SIG-M5 treated with dmso at 0.1 percent for 504 hours (cell line): ENCODE measurements around the gene GOLGA6A.
A peak's percentile ranks its signal among the peaks of the same experiment; 100 is the strongest.
"Not testable (repeated sequence)": the region's sequence is repeated elsewhere in the genome, so short reads cannot be mapped to it uniquely, and the experiment has no call there.

Source experiments
- DNase-seq: peaks from one replicate; lab custom pipeline; 2025; ENCODE audit not compliant: unreplicated experiment; lab: John Stamatoyannopoulos, UW

GOLGA6A gene, protein sequence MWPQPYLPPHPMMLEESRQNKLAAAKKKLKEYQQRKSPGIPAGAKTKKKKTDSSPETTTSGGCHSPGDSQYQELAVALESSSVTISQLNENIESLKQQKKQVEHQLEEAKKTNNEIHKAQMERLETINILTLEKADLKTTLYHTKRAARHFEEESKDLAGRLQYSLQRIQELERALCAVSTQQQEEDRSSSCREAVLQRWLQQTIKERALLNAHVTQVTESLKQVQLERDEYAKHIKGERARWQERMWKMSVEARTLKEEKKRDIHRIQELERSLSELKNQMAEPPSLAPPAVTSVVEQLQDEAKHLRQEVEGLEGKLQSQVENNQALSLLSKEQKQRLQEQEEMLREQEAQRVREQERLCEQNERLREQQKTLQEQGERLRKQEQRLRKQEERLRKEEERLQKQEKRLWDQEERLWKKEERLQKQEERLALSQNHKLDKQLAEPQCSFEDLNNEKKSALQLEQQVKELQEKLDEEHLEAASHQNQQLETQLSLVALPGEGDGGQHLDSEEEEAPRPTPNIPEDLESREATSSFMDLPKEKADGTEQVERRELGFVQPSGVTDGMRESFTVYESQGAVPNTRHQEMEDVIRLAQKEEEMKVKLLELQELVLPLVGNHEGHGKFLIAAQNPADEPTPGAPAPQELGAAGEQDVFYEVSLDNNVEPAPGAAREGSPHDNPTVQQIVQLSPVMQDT

DNA sequence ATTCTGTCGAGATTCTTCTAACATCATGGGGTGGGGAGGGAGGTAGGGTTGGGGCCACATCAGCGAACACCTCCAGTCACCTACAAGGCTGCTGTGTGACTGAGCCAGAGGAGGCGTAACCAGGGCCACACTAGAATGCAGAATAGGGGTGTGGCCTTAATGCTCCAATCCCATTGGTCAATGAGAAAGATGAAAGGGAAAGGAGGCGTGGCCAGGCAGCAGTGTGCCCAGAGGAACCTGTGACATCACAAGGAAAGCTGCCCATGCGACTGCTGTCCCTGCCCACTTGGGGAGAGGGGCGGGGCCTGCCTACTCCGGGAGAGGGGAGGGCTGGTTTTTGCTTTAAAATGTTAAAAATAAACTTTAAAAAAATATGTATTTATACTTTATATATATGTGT, at the start of gene GOLGA6A:
GOLGA6A (minus strand) TSS at position 101 of the 400 bp plus-strand sequence; CDS start at position 60, 41 bp downstream.
- DNase-seq = not testable (repeated sequence)

- DNase-seq = no peak
These were observed 49.5 kb upstream of the GOLGA6A start for GRCh38 chr15:74131628-74132413.

DNA sequence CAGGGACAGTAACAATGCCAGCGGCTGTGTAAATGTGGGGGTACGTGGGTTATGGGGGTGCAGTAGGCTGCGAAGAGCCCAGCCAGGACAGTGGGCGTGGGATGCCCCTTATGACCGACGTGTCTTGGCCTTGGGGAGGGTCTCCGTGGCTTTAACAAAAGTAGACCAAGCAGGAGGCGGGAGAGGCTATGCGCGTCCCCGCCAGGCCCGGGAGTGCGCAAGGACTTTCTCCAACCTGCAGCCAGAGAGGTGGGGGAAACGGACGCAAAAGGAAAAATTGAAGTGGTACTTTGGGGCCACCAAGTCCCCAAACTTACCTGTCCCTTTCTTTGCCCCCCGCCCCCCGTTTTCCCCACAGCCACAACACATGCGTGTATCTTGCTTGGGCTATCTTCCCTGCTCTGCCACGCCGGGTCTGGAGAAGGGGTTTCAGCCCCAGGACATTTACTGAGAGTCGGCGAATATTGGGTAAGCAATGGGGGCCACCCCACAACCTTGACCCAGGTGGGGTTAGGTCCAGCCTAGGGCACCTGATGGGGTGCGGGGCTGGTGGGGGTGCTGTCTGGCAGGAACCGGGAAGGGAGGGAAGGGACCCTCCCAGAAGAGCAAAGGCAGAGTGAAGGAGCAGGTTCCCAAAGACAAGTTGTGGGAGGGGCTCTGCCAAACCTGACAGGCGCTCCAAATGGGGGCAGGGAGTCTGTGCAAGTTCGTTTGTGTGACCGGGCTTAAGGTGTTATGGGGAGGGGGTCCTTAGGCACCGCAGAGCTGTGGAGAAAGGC, 48.7 kb upstream of the GOLGA6A start:
- DNase-seq = no peak

DNA sequence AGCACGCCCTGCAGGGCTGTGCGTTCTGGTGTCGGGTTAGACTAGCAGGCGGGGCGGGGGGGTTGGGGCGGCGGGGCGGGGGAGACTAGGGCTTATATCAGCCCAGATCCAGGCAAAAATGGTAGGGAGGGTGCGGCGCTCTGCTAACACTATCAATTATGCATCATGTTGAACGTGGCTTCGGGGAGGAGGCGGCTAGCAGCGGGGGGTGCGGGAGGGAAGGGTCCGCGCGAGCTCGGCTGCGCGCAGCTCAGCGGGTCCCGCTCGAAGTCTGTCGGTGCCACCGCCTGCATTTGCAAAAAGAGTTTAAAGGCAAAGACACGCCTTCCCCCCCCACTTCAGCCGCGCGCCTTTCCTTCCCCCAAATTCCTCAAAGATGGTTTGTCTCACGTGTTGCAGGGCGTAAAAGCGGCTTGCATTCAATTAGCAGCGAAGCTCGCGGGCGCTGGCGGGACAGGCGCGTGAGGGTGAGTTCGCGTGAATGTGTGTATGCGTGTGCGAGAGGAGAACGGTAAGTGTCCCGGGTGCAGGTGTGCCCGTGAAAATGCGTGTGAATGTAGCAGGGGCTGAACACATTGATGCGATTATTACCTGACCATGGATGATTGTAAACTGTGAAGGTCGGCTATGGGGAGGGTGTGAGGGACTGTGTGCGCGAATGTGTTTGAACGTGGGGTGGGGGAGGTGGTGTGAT, 48.0 kb upstream of the GOLGA6A start, which contains the start of gene ISLR2:
ISLR2 (plus strand) TSS at position 432 of the 694 bp plus-strand sequence. CDS start 2,169 bp downstream, outside the sequence.
- no peak for DNase-seq

GRCh38 chr15:74129586-74130154, 47.3 kb upstream of the GOLGA6A start:
- DNase-seq = no peak

DNA sequence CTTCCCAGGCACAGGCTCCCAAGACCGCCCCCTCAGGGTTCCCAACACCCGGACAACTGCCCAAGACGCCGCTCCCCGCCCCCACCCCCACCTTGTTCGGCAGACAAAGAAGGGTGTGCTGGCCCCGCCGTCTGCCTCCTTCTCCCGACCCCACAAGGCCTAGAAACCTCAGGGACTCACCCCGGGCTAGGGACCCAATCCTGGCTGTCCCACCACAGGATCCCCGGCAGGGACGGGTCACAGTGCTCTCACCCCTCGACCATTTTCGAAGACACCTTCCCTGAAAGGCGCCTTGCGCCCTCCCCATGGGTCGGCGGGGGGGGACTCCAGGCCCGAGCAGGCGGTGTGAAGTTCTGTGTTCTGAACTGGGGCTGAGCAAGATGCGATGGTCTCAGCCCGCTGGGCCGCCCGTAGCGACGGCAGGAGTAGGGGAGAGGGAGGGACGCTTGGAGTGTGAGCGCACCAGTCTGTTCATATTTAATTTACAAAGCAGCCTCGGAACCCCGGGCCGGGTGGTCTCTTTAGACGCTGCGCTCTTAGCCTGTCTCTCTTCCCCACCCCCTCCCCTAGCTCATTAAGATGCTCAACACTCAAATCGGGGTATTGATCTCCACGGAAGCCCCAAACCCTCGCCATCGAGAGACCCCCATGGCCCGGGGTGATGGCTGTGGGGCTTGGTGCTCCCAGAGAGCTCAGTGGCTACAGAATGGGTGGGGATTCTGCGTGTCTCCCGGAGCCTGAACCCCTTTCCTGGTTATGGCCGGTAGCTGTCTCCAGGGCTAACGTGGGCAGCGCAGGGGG, 46.6 kb upstream of the GOLGA6A start:
- DNase-seq = no peak

DNA sequence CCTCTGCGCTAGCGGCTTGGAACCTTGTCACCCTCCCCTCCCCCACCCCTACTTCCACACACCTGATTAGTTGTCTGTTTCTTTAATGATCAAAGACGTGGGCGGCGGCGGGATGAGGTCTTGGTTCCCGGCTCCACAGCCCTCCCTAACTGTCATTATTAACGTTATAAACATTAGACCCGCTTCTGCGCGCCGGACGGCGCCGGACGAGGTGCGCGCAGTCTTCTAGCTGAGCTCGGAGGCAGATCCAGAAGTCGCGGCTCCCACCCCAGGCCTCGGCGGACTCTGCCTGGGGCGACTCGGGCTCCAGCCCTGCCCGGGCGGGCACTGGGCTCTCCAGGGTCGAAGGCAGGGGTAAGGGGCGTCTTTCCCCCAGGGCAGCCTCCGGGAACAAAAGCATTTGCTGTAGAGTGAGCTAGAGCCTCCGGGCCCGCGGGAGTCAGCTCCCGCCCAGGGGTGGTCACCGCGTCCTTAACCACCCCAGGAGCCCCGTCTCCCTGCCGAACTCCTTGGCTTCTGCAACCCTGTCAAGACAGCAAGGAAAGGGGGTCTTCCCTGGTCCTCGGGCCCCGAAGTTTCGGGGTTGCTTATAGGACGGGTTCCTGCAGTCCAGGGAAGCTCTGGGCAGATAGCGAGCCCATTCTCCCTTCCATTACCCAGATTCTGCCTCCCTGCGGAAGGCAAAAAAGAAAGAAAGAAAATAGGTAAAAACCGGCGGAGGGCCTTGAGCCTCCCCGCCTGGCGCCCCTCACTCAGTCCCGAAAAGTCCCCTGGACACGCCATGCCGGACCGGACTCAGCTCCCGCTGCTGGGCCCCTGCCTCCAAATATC, 45.8 kb upstream of the GOLGA6A start:
- DNase-seq = no peak

GRCh38 chr15:74127255-74127953, 45.1 kb upstream of the GOLGA6A start:
- peak; percentile 71 for DNase-seq

DNA sequence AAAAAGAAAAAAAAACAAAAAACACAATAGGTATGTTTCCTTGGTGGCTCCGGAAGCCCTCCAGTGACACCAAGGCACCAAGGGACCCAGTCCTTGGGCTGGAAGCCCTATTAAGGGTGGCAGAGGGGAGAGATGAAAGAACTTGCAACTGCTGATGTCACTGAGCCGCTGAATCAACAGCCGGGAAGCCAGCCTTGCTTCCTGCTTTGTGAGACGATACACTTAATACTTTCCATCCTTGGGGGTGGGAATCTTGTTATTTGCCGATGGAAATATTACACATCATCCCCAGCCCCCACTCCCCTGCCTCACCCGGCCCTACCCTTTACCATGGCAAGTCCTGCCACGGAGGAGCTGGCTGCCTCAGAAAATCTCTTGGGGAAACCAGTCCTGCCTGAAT, 42.4 kb upstream of the GOLGA6A start:
- DNase-seq = no peak

GRCh38 chr15:74124196-74124595, 41.8 kb upstream of the GOLGA6A start:
- DNase-seq = no peak

GRCh38 chr15:74123658-74124057, 41.3 kb upstream of the GOLGA6A start:
- no peak for DNase-seq

DNA sequence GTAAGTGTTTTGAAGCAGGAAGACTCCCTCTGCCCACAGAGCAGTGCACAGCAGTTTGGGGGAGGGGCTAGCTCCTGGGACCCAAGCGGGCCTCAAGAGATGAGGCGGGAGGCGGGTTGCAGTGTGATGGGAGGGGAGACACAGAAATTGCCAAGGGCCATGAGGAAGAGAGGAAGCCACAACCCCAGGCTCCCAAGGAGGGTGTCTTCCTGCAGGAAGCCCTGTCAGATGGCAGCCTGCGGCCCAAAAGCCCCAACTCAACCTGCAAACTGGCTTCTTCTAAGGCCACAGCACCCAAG, 40.7 kb upstream of the GOLGA6A start:
- DNase-seq = no peak

DNA sequence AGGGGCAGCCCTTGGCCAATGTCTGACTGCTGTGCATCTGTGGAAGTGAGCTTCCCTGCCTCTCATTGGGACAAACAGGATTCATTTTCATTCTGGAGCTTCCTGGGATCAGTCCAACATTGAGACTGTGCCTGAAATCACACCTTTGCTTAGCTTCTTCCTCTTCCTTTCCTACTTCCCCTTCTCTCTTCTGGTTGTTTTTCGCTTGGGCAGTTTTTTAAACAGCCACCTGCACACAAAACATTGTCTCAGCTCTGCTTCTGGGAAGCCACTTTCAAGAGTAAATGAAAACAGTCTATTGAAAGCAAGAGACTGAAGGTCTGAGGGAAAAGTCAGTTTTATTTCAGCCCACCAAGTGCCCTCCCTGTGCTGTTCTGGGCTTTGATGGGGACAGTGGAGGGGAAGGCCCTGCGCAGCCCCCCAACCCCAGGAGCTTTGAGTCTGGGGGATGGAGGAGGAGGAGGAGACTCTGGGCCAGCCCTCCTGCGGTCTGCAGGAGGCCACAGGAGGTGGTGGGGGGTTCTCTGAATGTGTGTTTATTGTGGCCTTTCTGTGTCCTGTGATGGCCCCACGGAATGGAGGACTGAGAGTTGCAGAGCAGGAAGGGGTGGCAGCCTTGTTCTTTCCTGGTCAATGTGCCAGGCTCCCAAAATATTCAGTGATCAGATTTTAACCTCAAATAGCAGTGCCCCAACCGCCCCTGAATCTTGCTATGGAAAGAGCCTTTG, 40.2 kb upstream of the GOLGA6A start:
- DNase-seq = no peak

DNA sequence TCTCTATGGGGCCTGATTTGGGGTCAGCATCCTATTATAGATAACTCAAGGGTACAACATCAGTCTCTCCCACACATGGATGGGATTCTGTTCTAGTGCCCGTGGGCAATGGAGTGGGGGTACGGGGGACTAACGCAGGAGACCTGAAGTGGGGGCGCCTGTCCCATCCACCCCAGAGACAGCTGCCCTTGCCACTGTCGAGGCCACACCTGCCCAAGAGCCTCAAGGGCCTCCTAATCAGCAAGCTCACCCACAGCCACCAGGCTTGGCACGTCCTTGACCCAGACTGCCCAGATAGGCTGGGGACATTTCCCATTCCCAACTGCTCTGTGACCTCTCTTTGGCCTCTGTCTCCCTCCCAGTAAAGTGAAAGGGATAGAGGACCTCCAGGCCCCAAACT, 39.5 kb upstream of the GOLGA6A start:
- no peak for DNase-seq

DNA sequence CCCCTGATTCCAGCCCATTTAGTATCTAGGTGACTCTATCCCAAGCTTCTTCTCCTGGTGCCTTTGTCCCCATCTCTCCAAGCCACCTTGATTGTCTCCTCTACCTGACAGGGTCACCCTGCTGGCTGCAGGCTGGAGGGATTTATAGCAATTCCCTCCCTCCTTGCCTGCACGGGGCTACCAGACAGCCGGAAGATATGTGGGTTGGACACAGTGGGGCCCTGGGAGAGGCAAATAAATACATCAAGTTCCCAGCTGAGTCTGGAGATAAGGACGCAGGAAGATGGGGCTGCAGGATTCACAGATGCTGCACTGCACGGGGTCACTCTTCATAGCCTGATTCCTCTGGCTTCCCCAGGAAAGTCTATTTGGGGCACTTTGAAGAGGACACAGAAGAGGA, 38.7 kb upstream of the GOLGA6A start:
- no peak for DNase-seq

DNA sequence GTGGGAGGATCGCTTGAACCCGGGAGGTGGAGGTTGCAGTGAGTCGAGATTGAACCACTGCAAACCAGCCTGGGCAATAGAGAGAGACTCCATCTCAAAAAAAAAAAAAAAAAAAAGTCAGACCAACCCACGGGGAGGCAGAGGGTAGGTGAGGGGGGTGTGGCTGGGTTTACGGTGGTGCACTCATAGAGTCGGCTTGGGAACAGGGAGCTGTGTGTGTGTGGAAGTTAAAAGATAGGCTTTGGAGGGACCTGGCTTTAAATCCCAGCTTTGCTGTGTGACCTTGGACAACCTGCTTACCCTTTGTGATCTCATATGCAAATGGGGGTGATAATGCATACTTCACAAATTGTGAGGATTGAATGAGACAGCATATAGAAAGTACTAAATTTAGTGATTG, 38.1 kb upstream of the GOLGA6A start:
- no peak for DNase-seq

DNA sequence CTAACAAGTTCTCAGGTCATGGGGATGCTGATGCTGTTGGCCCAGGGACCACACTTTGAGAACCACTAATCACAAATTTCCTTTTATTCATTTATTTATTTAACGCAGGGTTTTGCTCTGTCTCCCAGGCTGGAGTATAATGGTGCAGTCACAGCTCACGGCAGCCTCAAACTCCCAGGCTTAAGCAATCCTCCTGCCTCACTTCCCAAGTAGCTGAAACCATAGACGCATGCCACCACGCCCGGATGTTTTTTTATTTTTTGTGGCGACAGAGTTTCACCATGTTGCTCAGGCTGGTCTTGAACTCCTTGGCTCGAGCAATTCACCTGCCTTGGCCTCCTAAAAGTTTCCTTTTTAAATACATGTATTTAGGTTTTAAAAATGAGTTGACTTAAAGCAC, 27.4 kb upstream of the GOLGA6A start:
- no peak for DNase-seq
